B cell (primary cell): Measurements from ENCODE around the gene PSME1.

Experiments
- CTCF ChIP-seq: fragments of 200-600 bp; IDR thresholded peaks from one replicate; pipeline ENCODE4 v1.8.0; 2022; ENCODE audit warnings: antibody characterized with exemption, mild to moderate bottlenecking
- EZH2 ChIP-seq: IDR thresholded peaks from 2 replicates; pipeline ENCODE4 v1.6.1; 2012; ENCODE audit warnings: borderline replicate concordance, low read depth, mild to moderate bottlenecking, moderate library complexity, low read length; ENCODE audit not compliant: insufficient read depth, poor library complexity, severe bottlenecking

- TF ChIP-seq CTCF: no peak
- no peak for TF ChIP-seq EZH2
Measured at GRCh38 chr14:24127673-24128072, 8.3 kb upstream of the PSME1 start.
